ENCODE results near the gene C12orf42. TPM values are rescaled to one million over a fixed set of nuclear protein-coding genes. Genes with fewer than 3 reads are reported as not detected.

C12orf42 gene
- polyA plus RNA-seq, 1 experiment: not detected

DNA sequence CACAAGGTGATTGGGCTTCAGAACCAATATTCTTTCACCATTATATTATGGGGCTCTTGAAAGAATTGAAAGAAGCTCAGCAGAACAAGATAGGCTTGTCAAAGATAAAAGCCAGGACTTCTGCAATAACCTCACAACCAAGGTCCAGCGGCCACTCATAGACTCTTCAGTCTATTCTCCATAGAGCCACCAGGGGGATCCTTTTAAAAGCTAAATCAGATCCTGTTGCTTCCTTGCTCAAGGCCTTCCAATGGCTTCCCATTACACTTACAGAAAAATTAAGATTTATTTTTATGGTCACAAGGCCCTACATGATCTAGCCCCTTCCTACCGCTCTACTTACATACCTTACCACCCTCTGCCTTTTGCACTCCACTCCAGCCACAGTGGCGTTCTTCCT, 169.6 kb downstream of the C12orf42 start:
- Histone ChIP-seq H3K27me3 (ENCODE audit: control insufficient read depth, insufficient read depth, low read length) (no peaks in the 10 kb centered on the region), H3K4me3 (ENCODE audit: low read depth, low read length) (no peak overlapping the region), H3K27ac (ENCODE audit: low read depth, low read length) (no peak overlapping the region), H3K9me3 (ENCODE audit: control insufficient read depth, insufficient read depth, low read length) (peaks cover 8% of the 10 kb centered on the region)
- TF ChIP-seq, protein P1, sequence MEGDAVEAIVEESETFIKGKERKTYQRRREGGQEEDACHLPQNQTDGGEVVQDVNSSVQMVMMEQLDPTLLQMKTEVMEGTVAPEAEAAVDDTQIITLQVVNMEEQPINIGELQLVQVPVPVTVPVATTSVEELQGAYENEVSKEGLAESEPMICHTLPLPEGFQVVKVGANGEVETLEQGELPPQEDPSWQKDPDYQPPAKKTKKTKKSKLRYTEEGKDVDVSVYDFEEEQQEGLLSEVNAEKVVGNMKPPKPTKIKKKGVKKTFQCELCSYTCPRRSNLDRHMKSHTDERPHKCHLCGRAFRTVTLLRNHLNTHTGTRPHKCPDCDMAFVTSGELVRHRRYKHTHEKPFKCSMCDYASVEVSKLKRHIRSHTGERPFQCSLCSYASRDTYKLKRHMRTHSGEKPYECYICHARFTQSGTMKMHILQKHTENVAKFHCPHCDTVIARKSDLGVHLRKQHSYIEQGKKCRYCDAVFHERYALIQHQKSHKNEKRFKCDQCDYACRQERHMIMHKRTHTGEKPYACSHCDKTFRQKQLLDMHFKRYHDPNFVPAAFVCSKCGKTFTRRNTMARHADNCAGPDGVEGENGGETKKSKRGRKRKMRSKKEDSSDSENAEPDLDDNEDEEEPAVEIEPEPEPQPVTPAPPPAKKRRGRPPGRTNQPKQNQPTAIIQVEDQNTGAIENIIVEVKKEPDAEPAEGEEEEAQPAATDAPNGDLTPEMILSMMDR (IDR thresholded peaks at IDR 0.05; ENCODE audit: low read depth, low read length): no peak
- DNase-seq (ENCODE audit: low read depth, low spot score): no peak
- ChIA-PET CTCF (no interaction called here), POLR2A (no interaction called here)

- CTCF ChIA-PET: no interaction called here
- DNase-seq (ENCODE audit: low read depth, low spot score): no peak
Observed at GRCh38 chr12:103318566-103318965, 177.2 kb downstream of the C12orf42 start.

GRCh38 chr12:103317220-103317619, 178.5 kb downstream of the C12orf42 start:
- Histone ChIP-seq H3K9me3 (ENCODE audit: control insufficient read depth, insufficient read depth, low read length) (peaks cover 7% of the 10 kb centered on the region), H3K27me3 (ENCODE audit: control insufficient read depth, insufficient read depth, low read length) (no peaks in the 10 kb centered on the region), H3K27ac (ENCODE audit: low read depth, low read length) (no peak overlapping the region), H3K4me3 (ENCODE audit: low read depth, low read length) (no peak overlapping the region)
- no peak for DNase-seq (ENCODE audit: low read depth, low spot score)
- CTCF ChIA-PET: no interaction called here
- POLR2A ChIA-PET: no interaction called here
- TF ChIP-seq, protein P1 (IDR thresholded peaks at IDR 0.05; ENCODE audit: low read depth, low read length): no peak

More at GRCh38 chr12:103318566-103318965, 177.2 kb downstream of the C12orf42 start:
- POLR2A ChIA-PET: no interaction called here
- H3K27me3 ChIP-seq (ENCODE audit: control insufficient read depth, insufficient read depth, low read length): no peaks in the 10 kb centered on the region
- TF ChIP-seq, protein P1 (IDR thresholded peaks at IDR 0.05; ENCODE audit: low read depth, low read length): no peak
- no peak overlapping the region for H3K4me3 ChIP-seq (ENCODE audit: low read depth, low read length)
- H3K9me3 ChIP-seq (ENCODE audit: control insufficient read depth, insufficient read depth, low read length): peaks cover 7% of the 10 kb centered on the region
- no peak overlapping the region for H3K27ac ChIP-seq (ENCODE audit: low read depth, low read length)

DNA sequence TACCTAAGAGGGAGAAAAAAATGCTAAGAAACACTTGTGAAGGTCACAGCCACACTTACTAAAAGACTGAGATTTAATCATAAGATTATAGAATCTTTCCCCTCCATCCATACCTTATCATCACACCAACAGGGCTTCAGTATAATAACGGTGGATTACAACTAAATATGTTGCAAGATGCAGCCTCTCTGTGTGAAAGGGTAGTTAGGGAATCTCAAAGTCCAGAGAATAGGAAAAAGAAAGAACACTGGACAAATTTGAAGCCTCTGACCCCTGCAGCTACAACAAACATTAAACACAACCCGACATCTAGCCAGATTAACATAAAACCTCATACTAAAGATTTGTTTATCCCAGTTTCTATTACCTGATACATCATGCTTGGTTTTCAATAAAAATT, 181.0 kb downstream of the C12orf42 start:
- TF ChIP-seq, protein P1 (IDR thresholded peaks at IDR 0.05; ENCODE audit: low read depth, low read length): no peak
- Histone ChIP-seq H3K4me3 (ENCODE audit: low read depth, low read length) (no peak overlapping the region), H3K27ac (ENCODE audit: low read depth, low read length) (no peak overlapping the region), H3K9me3 (ENCODE audit: control insufficient read depth, insufficient read depth, low read length) (peaks cover 5% of the 10 kb centered on the region; the same call in 1 of the 2 replicates), H3K27me3 (ENCODE audit: control insufficient read depth, insufficient read depth, low read length) (no peaks in the 10 kb centered on the region)
- CTCF ChIA-PET: no interaction called here
- DNase-seq (ENCODE audit: low read depth, low spot score): no peak
- POLR2A ChIA-PET: no interaction called here

DNA sequence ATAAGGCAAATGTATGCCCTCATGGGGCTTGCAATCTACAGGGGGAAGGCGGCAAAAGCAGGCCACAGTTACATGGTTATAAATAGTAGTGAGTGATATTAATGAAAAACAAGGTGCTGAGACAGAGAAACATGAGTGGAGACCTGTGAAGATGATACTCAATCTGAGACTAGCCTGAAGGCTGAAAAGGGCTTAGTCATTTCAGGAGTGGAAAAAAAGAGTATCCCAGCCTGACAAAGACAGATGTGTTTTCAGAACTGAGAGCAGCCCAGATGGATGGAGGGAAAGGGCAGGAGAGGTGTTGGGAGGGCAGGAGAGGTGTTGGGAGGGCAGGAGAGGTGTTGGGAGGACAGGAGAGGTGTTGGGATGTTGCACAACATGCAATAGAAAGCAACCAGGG, 181.9 kb downstream of the C12orf42 start:
- CTCF ChIA-PET: no interaction called here

More for the DNA sequence above, 181.9 kb downstream of the C12orf42 start:
- DNase-seq (ENCODE audit: low read depth, low spot score): no peak
- H3K9me3 ChIP-seq (ENCODE audit: control insufficient read depth, insufficient read depth, low read length): peaks cover 8% of the 10 kb centered on the region; the same call in 1 of the 2 replicates
- no peak overlapping the region for H3K27ac ChIP-seq (ENCODE audit: low read depth, low read length)
- POLR2A ChIA-PET: no interaction called here
- no peak overlapping the region for H3K4me3 ChIP-seq (ENCODE audit: low read depth, low read length)
- TF ChIP-seq, protein P1 (IDR thresholded peaks at IDR 0.05; ENCODE audit: low read depth, low read length): no peak
- H3K27me3 ChIP-seq (ENCODE audit: control insufficient read depth, insufficient read depth, low read length): no peaks in the 10 kb centered on the region
